Stimulated activated CD4-positive, alpha-beta T cell treated with anti-CD3 and anti-CD28 coated beads, TNF-alpha, amount 100 ng/mL, for 48 hours (primary cell): ENCODE data around the gene TBC1D1.

Experiments used
- DNase-seq, 3 donors: peaks; one replicate each; pipeline ENCODE4 v3.0.0-alpha.2; 2020; ENCODE audit warnings: low read depth in 3 of 3

Gene TBC1D1

GRCh38 chr4:38099908-38100407, 209.1 kb downstream of the TBC1D1 start:
- no peak for DNase-seq

- DNase-seq = no peak
These were observed 209.8 kb downstream of the TBC1D1 start for GRCh38 chr4:38100474-38101255.

- no peak for DNase-seq
These were observed 210.7 kb downstream of the TBC1D1 start for GRCh38 chr4:38101563-38101962.

GRCh38 chr4:38102957-38103588, 212.2 kb downstream of the TBC1D1 start:
- DNase-seq = no peak

GRCh38 chr4:38105475-38106220, 214.8 kb downstream of the TBC1D1 start:
- DNase-seq = no peak

GRCh38 chr4:38106311-38106710, 215.4 kb downstream of the TBC1D1 start:
- no peak for DNase-seq

GRCh38 chr4:38106886-38107514, 216.1 kb downstream of the TBC1D1 start:
- no peak for DNase-seq

- DNase-seq = no peak
These were observed 216.9 kb downstream of the TBC1D1 start for GRCh38 chr4:38107818-38108217.

GRCh38 chr4:38109370-38109769, 218.5 kb downstream of the TBC1D1 start:
- DNase-seq = no peak

- no peak for DNase-seq
These were observed 219.0 kb downstream of the TBC1D1 start for GRCh38 chr4:38109896-38110295.

GRCh38 chr4:38111024-38111423, 220.1 kb downstream of the TBC1D1 start:
- no peak for DNase-seq

- no peak for DNase-seq
These were observed 220.8 kb downstream of the TBC1D1 start for GRCh38 chr4:38111717-38112116.

- no peak for DNase-seq
These were observed 222.2 kb downstream of the TBC1D1 start for GRCh38 chr4:38113132-38113531.

GRCh38 chr4:38113551-38113950, 222.7 kb downstream of the TBC1D1 start:
- DNase-seq = no peak

- no peak for DNase-seq
These were observed 223.7 kb downstream of the TBC1D1 start for GRCh38 chr4:38114386-38115150.

GRCh38 chr4:38115601-38116000, 224.7 kb downstream of the TBC1D1 start:
- DNase-seq = no peak

- DNase-seq = no peak
These were observed 226.7 kb downstream of the TBC1D1 start for GRCh38 chr4:38117591-38117990.

- DNase-seq = no peak
These were observed 228.9 kb downstream of the TBC1D1 start for GRCh38 chr4:38119668-38120385.

GRCh38 chr4:38120772-38121171, 229.9 kb downstream of the TBC1D1 start:
- DNase-seq = no peak

- no peak for DNase-seq
These were observed 231.2 kb downstream of the TBC1D1 start for GRCh38 chr4:38122060-38122459.

- DNase-seq = no peak
These were observed 232.7 kb downstream of the TBC1D1 start for GRCh38 chr4:38123555-38123954.
